HCT116 (cell line): Measurements from ENCODE around the gene GPX8. TPM values are rescaled to one million over a fixed set of nuclear protein-coding genes. Genes with fewer than 3 reads are reported as not detected.

Experiments used
- ATAC-seq: fragments of 200-7000 bp; cut with Tn5 transposase; 2 replicates; pipeline ENCODE4 v1.9.1; 2020; ENCODE audit warnings: mild to moderate bottlenecking, moderate library complexity
- BruUV-seq: library from RNA; stranded (reverse); fragments of 400-500 nt; replicated peaks from 2 replicates; lab custom pipeline; 2021; lab: Mats Ljungman, UMichigan
- CTCF ChIA-PET: fragments of 300-600 bp; sonication (Branson Sonifier 250); formaldehyde crosslinking; loops from one replicate; lab custom pipeline; 2021; ENCODE audit warnings: antibody characterized with exemption; lab: Charles Lee
- POLR2A ChIA-PET: fragments of 300-600, 350-600 bp; sonication (Branson Sonifier 250); formaldehyde crosslinking; loops from one replicate; lab custom pipeline; 2021; ENCODE audit warnings: antibody characterized with exemption; lab: Charles Lee
- RAD21 ChIA-PET, 2 experiments: fragments of 300-600 bp; sonication (Branson Sonifier 250); formaldehyde crosslinking; loops; one replicate each; lab custom pipeline; 2023; ENCODE audit warnings: low total read pairs in 2 of 2; ENCODE audit not compliant: uncharacterized antibody in 2 of 2, unreplicated experiment in 2 of 2, low non-redundant PET in 1 of 2; lab: Charles Lee
- DNase-seq: peaks from one replicate; pipeline ENCODE4 v3.0.0-alpha.2; 2010; ENCODE audit warnings: low read depth, low spot score
- H2AFZ ChIP-seq: fragments of 200-600 bp; shearing (Covaris generic), sonication (generic); 2 replicates; pipeline ENCODE4 v1.6.1; 2017; ENCODE audit warnings: low read depth, mixed run types, mixed read lengths, antibody characterized with exemption, low read length; ENCODE audit not compliant: poor library complexity, severe bottlenecking
- H3K27ac ChIP-seq: 2 replicates; pipeline ENCODE4 v1.5.1; 2012; ENCODE audit warnings: low read depth, low read length
- H3K27me3 ChIP-seq: fragments of 200-600 bp; sonication (generic); 2 replicates; pipeline ENCODE4 v1.6.1; 2016; ENCODE audit warnings: mixed run types, low read length, mixed read lengths; ENCODE audit not compliant: insufficient read depth
- H3K36me3 ChIP-seq, 2 experiments: fragments of 200-500 bp in 1 of 2; fragments of 200-600 bp in 1 of 2; sonication (Bioruptor generic) in 1 of 2; sonication (generic) in 1 of 2; 2 replicates each; pipeline versions ENCODE4 v1.5.1 to v1.6.1; 2014 to 2016; ENCODE audit warnings: low read length in 2 of 2, inconsistent platforms in 1 of 2, mixed read lengths in 1 of 2, mixed run types in 1 of 2; ENCODE audit not compliant: insufficient read depth in 2 of 2, control insufficient read depth in 1 of 2
- H3K4me1 ChIP-seq, 2 experiments: fragments of 200-600 bp in 1 of 2; sonication (generic) in 1 of 2; 2 replicates each; pipeline versions ENCODE4 v1.5.1 to v1.6.1; 2012 to 2017; ENCODE audit warnings: low read length in 2 of 2, inconsistent platforms in 1 of 2, mild to moderate bottlenecking in 1 of 2, mixed read lengths in 1 of 2, mixed run types in 1 of 2, moderate library complexity in 1 of 2; ENCODE audit not compliant: insufficient read depth in 2 of 2, control insufficient read depth in 1 of 2
- H3K4me2 ChIP-seq: fragments of 200-600 bp; sonication (generic); 2 replicates; pipeline ENCODE4 v1.6.1; 2017; ENCODE audit warnings: mixed run types, low read length, mixed read lengths
- H3K4me3 ChIP-seq, 2 experiments: fragments of 200-600 bp in 1 of 2; sonication (generic) in 1 of 2; replicated peaks in 1 of 2; 2 replicates each; pipeline ENCODE4 v1.5.1; 2011 to 2016; ENCODE audit warnings: low read length in 2 of 2, control low read depth in 1 of 2, low read depth in 1 of 2, mild to moderate bottlenecking in 1 of 2, mixed read lengths in 1 of 2, mixed run types in 1 of 2
- H3K79me2 ChIP-seq: fragments of 200-600 bp; sonication (generic); 2 replicates; pipeline ENCODE4 v1.6.1; 2017; ENCODE audit warnings: mild to moderate bottlenecking, mixed run types, low read length, moderate library complexity, mixed read lengths; ENCODE audit not compliant: insufficient read depth
- H3K9ac ChIP-seq: fragments of 200-600 bp; sonication (generic); 2 replicates; pipeline ENCODE4 v1.6.1; 2016; ENCODE audit warnings: low read length, mixed read lengths
- H3K9me2 ChIP-seq: fragments of 200-600 bp; sonication (generic), shearing (Covaris generic); 2 replicates; pipeline ENCODE4 v1.6.1; 2017; ENCODE audit warnings: mixed run types, mild to moderate bottlenecking, moderate library complexity; ENCODE audit not compliant: insufficient read depth
- H3K9me3 ChIP-seq, 2 experiments: fragments of 200-500 bp in 1 of 2; fragments of 200-600 bp in 1 of 2; sonication (Bioruptor generic) in 1 of 2; sonication (generic) in 1 of 2; 2 replicates each; pipeline ENCODE4 v1.6.1; 2014 to 2017; ENCODE audit warnings: low read length in 2 of 2, mixed read lengths in 2 of 2, inconsistent platforms in 1 of 2, low read depth in 1 of 2, mild to moderate bottlenecking in 1 of 2, mixed run types in 1 of 2, moderate library complexity in 1 of 2; ENCODE audit not compliant: control insufficient read depth in 1 of 2, insufficient read depth in 1 of 2
- H4K20me1 ChIP-seq: fragments of 200-600 bp; sonication (generic), shearing (Covaris generic); 2 replicates; pipeline ENCODE4 v1.6.1; 2017; ENCODE audit warnings: mixed run types, mild to moderate bottlenecking, moderate library complexity; ENCODE audit not compliant: insufficient read depth
- ATF3 ChIP-seq: IDR thresholded peaks from 2 replicates; pipeline ENCODE4 v1.6.1; 2012
- CEBPB ChIP-seq: IDR thresholded peaks from 2 replicates; pipeline ENCODE4 v1.6.1; 2012; ENCODE audit warnings: low read depth
- EGR1 ChIP-seq: IDR thresholded peaks from 2 replicates; pipeline ENCODE4 v1.6.1; 2012; ENCODE audit warnings: low read depth
- ELF1 ChIP-seq: IDR thresholded peaks from 2 replicates; pipeline ENCODE4 v1.6.1; 2012; ENCODE audit warnings: low read depth, borderline replicate concordance
- EZH2 ChIP-seq: fragments of 200-600 bp; sonication (generic); IDR thresholded peaks from 2 replicates; pipeline ENCODE4 v1.6.1; 2017; ENCODE audit warnings: antibody characterized with exemption, mixed run types
- JUND ChIP-seq: IDR thresholded peaks from 2 replicates; pipeline ENCODE4 v1.6.1; 2012
- MAX ChIP-seq: IDR thresholded peaks from 2 replicates; pipeline ENCODE4 v1.6.1; 2012
- POLR2A ChIP-seq: IDR thresholded peaks from 2 replicates; pipeline ENCODE4 v1.7.0; 2011; ENCODE audit warnings: borderline replicate concordance; ENCODE audit not compliant: insufficient read depth, insufficient read length; ENCODE audit errors: extremely low read depth
- ZBTB33 ChIP-seq: IDR thresholded peaks from 2 replicates; pipeline ENCODE4 v1.6.1; 2011; ENCODE audit warnings: mild to moderate bottlenecking, low read length, moderate library complexity; ENCODE audit not compliant: insufficient replicate concordance; ENCODE audit errors: extremely low read depth
- ZFX ChIP-seq: fragments of 450-650 bp; IDR thresholded peaks from 2 replicates; pipeline ENCODE4 v1.6.1; 2017
- ZNF274 ChIP-seq: fragments of 200-500 bp; sonication (Bioruptor generic); IDR thresholded peaks from 2 replicates; pipeline ENCODE4 v1.6.1; 2014; ENCODE audit warnings: mild to moderate bottlenecking, low read depth, low read length, inconsistent platforms
- intact Hi-C: fragments of 100-400 bp; cut with micrococcal nuclease; formaldehyde crosslinking; loops from 2 replicates; pipeline ENCODE4 v1.10.0; 2022
- total RNA-seq: library from RNA; stranded (reverse); gene quantifications from one replicate; pipeline ENCODE4 v1.2.1, GENCODE V29; 2021; ENCODE audit not compliant: unreplicated experiment

GPX8 gene
- total RNA-seq, 1 experiment from 2014 or later = 36.5 TPM

DNA sequence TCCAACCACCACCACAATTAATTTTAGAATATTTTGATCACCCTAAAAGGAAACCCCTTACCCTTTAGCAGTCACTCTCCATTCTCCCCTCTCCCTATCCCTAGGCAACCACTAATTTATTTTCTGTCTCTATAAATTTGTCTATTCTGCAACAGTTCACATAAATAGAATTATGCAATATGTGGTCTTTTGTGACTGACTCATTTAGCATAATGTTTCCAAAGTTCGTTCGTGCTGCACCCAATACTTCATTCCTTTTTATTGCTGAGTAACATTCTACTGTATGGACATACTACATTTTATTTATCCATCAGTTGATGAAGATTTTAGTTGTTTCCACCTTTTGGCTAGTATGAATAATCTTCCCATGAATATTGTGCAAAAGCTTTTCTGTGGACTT is 31.2 kb downstream of the GPX8 start:
- H3K27ac ChIP-seq = no peak overlapping the region
- H4K20me1 ChIP-seq = no peaks in the 10 kb centered on the region
- H3K4me3 ChIP-seq = no peak overlapping the region
- ChIA-PET CTCF (interaction anchor here (0.7 kb wide), 1 partner anchor 14 kb away, joined by 4 read pairs; no protein-coding TSS in a partner anchor), RAD21 (no interaction called here), POLR2A (interaction anchor here (1.1 kb wide), 1 partner anchor 35 kb away, joined by 3 read pairs; no protein-coding TSS in a partner anchor)
- no peaks in the 10 kb centered on the region for H3K9me2 ChIP-seq
- H2AFZ ChIP-seq = no peak overlapping the region
- no peak overlapping the region for H3K9ac ChIP-seq
- DNase-seq (no peak), ATAC-seq (no peak)
- H3K27me3 ChIP-seq = no peaks in the 10 kb centered on the region
- TF ChIP-seq ATF3 = no peak
- intact Hi-C loops = no loop called here
- H3K9me3 ChIP-seq = no peaks in the 10 kb centered on the region
- no peaks in the 10 kb centered on the region for H3K79me2 ChIP-seq
- H3K4me1 ChIP-seq = no peaks in the 10 kb centered on the region
- BruUV-seq = no TSS peak
- no peaks in the 10 kb centered on the region for H3K36me3 ChIP-seq
- no peak overlapping the region for H3K4me2 ChIP-seq

DNA sequence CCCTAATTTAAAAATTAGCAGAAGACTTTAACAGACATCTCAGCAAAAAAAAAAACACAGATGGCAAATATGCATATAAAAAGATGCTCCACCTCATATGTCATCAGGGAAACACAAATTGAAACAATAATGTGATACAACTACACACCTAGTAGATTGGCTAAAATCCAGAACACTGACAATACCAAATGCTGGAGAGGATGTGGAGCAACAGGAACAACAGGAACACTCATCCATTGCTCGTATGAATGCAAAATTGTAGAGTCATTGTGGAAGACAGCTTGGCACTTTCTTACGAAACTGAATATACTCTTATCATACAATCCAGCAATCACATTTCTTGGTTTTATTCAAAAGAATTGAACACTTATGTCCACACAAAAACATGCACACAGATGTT is 45.0 kb downstream of the GPX8 start:
- no TSS peak for BruUV-seq

More for the DNA sequence above, 45.0 kb downstream of the GPX8 start:
- no peak overlapping the region for H3K4me2 ChIP-seq
- no peak for TF ChIP-seq CEBPB
- TF ChIP-seq ZBTB33 = no peak
- TF ChIP-seq ZFX = no peak
- no peak for TF ChIP-seq ATF3
- no peak for TF ChIP-seq EZH2
- TF ChIP-seq JUND = no peak
- no peak for TF ChIP-seq ZNF274
- no peak for TF ChIP-seq ELF1
- no peak for TF ChIP-seq POLR2A
- no peak for TF ChIP-seq MAX
- no peak for TF ChIP-seq EGR1
- CTCF ChIA-PET = no interaction called here
- H3K9me2 ChIP-seq = 0 out of 2 replicates have a peak, but pooled peaks cover 3% of the 10 kb centered on the region
- intact Hi-C loops = no loop called here
- no peak overlapping the region for H2AFZ ChIP-seq
- no peaks in the 10 kb centered on the region for H3K4me1 ChIP-seq
- H3K27me3 ChIP-seq = no peaks in the 10 kb centered on the region
- H3K79me2 ChIP-seq = no peaks in the 10 kb centered on the region
- H3K9ac ChIP-seq = no peak overlapping the region
- H3K27ac ChIP-seq = no peak overlapping the region
- DNase-seq (no peak), ATAC-seq (no peak)
- no peak overlapping the region for H3K4me3 ChIP-seq
- RAD21 ChIA-PET = no interaction called here
- POLR2A ChIA-PET = no interaction called here
- no peaks in the 10 kb centered on the region for H3K9me3 ChIP-seq
- H4K20me1 ChIP-seq = no peaks in the 10 kb centered on the region
- H3K36me3 ChIP-seq = no peaks in the 10 kb centered on the region
